ENCODE measurements around the gene SLC6A1. TPM values are rescaled to one million over a fixed set of nuclear protein-coding genes. Genes with fewer than 3 reads are reported as not detected.
A peak's percentile ranks its signal among the peaks of the same experiment; 100 is the strongest.
"Not testable (repeated sequence)": the region's sequence is repeated elsewhere in the genome, so short reads cannot be mapped to it uniquely, and the experiment has no call there.

The SLC6A1 gene
- total RNA-seq, 1 experiment from 2014 or later: not detected

DNA sequence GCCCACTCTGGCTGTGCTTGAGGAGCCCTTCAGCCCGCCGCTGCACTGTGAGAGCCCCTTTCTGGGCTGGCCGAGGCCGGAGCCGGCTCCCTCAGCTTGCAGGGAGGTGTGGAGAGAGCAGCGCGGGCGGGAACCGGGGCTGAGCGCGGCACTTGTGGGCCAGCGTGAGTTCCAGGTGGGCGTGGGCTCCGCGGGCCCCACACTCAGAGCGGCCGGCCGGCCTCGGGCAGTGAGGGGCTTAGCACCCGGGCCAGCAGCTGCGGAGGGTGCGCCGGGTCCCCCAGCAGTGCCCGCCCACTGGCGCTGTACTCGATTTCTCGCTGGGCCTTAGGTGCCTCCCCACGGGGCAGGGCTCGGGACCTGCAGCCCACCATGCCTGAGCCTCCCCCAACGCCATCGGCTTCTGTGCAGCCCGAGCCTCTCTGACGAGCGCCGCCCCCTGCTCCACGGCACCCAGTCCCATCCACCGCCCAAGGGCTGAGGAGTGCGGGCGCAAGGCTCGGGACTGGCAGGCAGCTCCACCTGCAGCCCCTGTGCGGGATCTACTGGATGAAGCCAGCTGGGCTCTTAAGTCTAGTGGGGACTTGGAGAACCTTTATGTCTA lies 68.8 kb downstream of the SLC6A1 start:
- DNase-seq: peak; percentile 79
- H4K8ac ChIP-seq (replicated peaks; ENCODE audit: insufficient read length, low read depth, low read length); H3K79me1 ChIP-seq (ENCODE audit: insufficient read depth, low read depth, low read length, poor library complexity, severe bottlenecking); H2AK5ac ChIP-seq (ENCODE audit: insufficient read length, low read length); H3K56ac ChIP-seq (ENCODE audit: insufficient read length, low read depth, low read length); H3K27ac Mint-ChIP-seq; H3K14ac ChIP-seq (ENCODE audit: insufficient read depth, low read length); H3K27me3 ChIP-seq (ENCODE audit: insufficient read depth, low read length); H3K27ac ChIP-seq (ENCODE audit: insufficient read length, low read depth, low read length); H4K91ac ChIP-seq (ENCODE audit: insufficient read length, low read depth, low read length); H2BK12ac ChIP-seq (ENCODE audit: insufficient read length, low read depth, low read length); H3K36me3 Mint-ChIP-seq (ENCODE audit: insufficient read depth in 1 of 3, low read depth in 3 of 3); H2BK15ac ChIP-seq (ENCODE audit: low read depth, low read length); H3T11ph ChIP-seq (ENCODE audit: low read length); H4K5ac ChIP-seq (ENCODE audit: insufficient read length, low read depth, low read length); H3K4me1 ChIP-seq (ENCODE audit: insufficient read depth, low read length); H2BK20ac ChIP-seq (ENCODE audit: low read depth, low read length, poor library complexity, severe bottlenecking); H3K4me1 Mint-ChIP-seq; H3K79me2 ChIP-seq (ENCODE audit: insufficient read depth, low read length); H3K18ac ChIP-seq (ENCODE audit: insufficient read length, low read depth, low read length); H3K9ac ChIP-seq (ENCODE audit: extremely low read depth, insufficient read length, low read length); H3K23ac ChIP-seq (ENCODE audit: insufficient read length, low read depth, low read length); H3K4ac ChIP-seq (ENCODE audit: low read depth, low read length); H3K23me2 ChIP-seq (ENCODE audit: insufficient read length, low read depth, low read length, poor library complexity, severe bottlenecking); H2BK5ac ChIP-seq (ENCODE audit: insufficient read length, low read length); H3K9me3 ChIP-seq (ENCODE audit: control insufficient read depth, low read depth, low read length); H2AFZ ChIP-seq (ENCODE audit: low read length); H4K20me1 ChIP-seq (ENCODE audit: control insufficient read depth, insufficient read depth, insufficient read length); H2BK120ac ChIP-seq (ENCODE audit: low read depth, low read length, poor library complexity, severe bottlenecking): not testable (repeated sequence)
- H3K9me3 Mint-ChIP-seq: peaks cover 24 to 31% of the 10 kb centered on the region in 2 experiments
- H3K27me3 Mint-ChIP-seq (ENCODE audit: low read depth): peaks cover 33% of the 10 kb centered on the region
- H3K4me3 Mint-ChIP-seq: peak overlapping the region; percentile 50 to 77
- peak overlapping the region; percentile 23 for H3K4me2 ChIP-seq (ENCODE audit: insufficient read depth, insufficient read length, low read length)
- no CpG with 5 or more reads among the region's 41 CpGs for WGBS (ENCODE audit: extremely low coverage, insufficient read length, low lambda C conversion rate)
- TF ChIP-seq CTCF (conservative IDR thresholded peaks at IDR 0.05): peak; percentile 38; the same call in 1 of the 3 replicates
